CD14-positive monocyte (primary cell): ENCODE measurements around the gene MAK. TPM values are rescaled to one million over a fixed set of nuclear protein-coding genes. Genes with fewer than 3 reads are reported as not detected.

Experiments used
- DNase-seq, 3 donors: peaks; one replicate each; pipeline ENCODE4 v3.0.0-alpha.2; 2011 to 2022
- H2AFZ ChIP-seq: 2 replicates; pipeline ENCODE4 v1.6.0; 2012; ENCODE audit warnings: mild to moderate bottlenecking, low read depth, low read length, inconsistent platforms; ENCODE audit not compliant: insufficient read depth, poor library complexity, severe bottlenecking
- H3K27ac ChIP-seq, 2 donors: 1 replicate in 1 of 2; 2 replicates in 1 of 2; pipeline ENCODE4 v1.5.1; 2012 to 2013; ENCODE audit warnings: low read length in 2 of 2, control low read depth in 1 of 2, inconsistent platforms in 1 of 2, low read depth in 1 of 2, mild to moderate bottlenecking in 1 of 2
- H3K27me3 ChIP-seq, 2 donors: one replicate each; pipeline versions ENCODE4 v1.6.0 to v1.6.1; 2011 to 2013; ENCODE audit warnings: low read length in 2 of 2; ENCODE audit not compliant: control insufficient read depth in 2 of 2, insufficient read depth in 2 of 2
- H3K36me3 ChIP-seq, 2 donors: replicated peaks in 1 of 2; 1 replicate in 1 of 2; 2 replicates in 1 of 2; pipeline versions ENCODE4 v1.5.1 to v1.6.1; 2012 to 2013; ENCODE audit warnings: low read length in 2 of 2, control low read depth in 1 of 2, inconsistent platforms in 1 of 2, mild to moderate bottlenecking in 1 of 2; ENCODE audit not compliant: insufficient read depth in 2 of 2, control insufficient read depth in 1 of 2
- H3K4me1 ChIP-seq, 2 donors: 1 replicate in 1 of 2; 2 replicates in 1 of 2; pipeline versions ENCODE4 v1.5.1 to v1.6.1; 2012 to 2013; ENCODE audit warnings: low read length in 2 of 2, control low read depth in 1 of 2, inconsistent platforms in 1 of 2, mild to moderate bottlenecking in 1 of 2, moderate library complexity in 1 of 2; ENCODE audit not compliant: insufficient read depth in 2 of 2, control insufficient read depth in 1 of 2
- H3K4me2 ChIP-seq: replicated peaks from 2 replicates; pipeline ENCODE3; 2012; ENCODE audit warnings: low read length, moderate library complexity, mild to moderate bottlenecking; ENCODE audit not compliant: poor library complexity, severe bottlenecking; ENCODE audit errors: extremely low read depth
- H3K4me3 ChIP-seq, 3 experiments: fragments of 200-600 bp in 1 of 3; sonication (generic) in 1 of 3; replicated peaks in 1 of 3; 1 replicate in 2 of 3; 2 replicates in 1 of 3; pipeline ENCODE4 v1.5.1; 2011 to 2013; ENCODE audit warnings: low read length in 3 of 3, mild to moderate bottlenecking in 3 of 3, control low read depth in 2 of 3, low read depth in 2 of 3, inconsistent platforms in 1 of 3, moderate library complexity in 1 of 3
- H3K79me2 ChIP-seq: 2 replicates; pipeline ENCODE4 v1.6.0; 2012; ENCODE audit warnings: mild to moderate bottlenecking, control low read depth, inconsistent platforms, low read length, moderate library complexity; ENCODE audit not compliant: insufficient read depth
- H3K9ac ChIP-seq: 2 replicates; pipeline ENCODE4 v1.6.0; 2017; ENCODE audit warnings: low read length, mild to moderate bottlenecking; ENCODE audit not compliant: insufficient read depth, poor library complexity, severe bottlenecking
- H3K9me3 ChIP-seq, 2 donors: replicated peaks in 1 of 2; 1 replicate in 1 of 2; 2 replicates in 1 of 2; pipeline versions ENCODE4 v1.5.1 to v1.6.1; 2012 to 2013; ENCODE audit warnings: low read length in 2 of 2, control low read depth in 1 of 2; ENCODE audit not compliant: control insufficient read depth in 1 of 2, insufficient read depth in 1 of 2
- H4K20me1 ChIP-seq: 2 replicates; pipeline ENCODE4 v1.6.0; 2012; ENCODE audit warnings: mild to moderate bottlenecking, low read length, control low read depth, moderate library complexity; ENCODE audit not compliant: insufficient read depth
- H3K27ac Mint-ChIP-seq, 7 donors: one replicate each; pipeline ENCODE4 v1.8.0; 2020; ENCODE audit warnings: mild to moderate bottlenecking in 7 of 7, mixed read lengths in 7 of 7, moderate library complexity in 6 of 7, inconsistent platforms in 2 of 7
- H3K27me3 Mint-ChIP-seq, 3 donors: one replicate each; pipeline ENCODE4 v1.8.0; 2021 to 2022; ENCODE audit warnings: low read depth in 3 of 3, mild to moderate bottlenecking in 3 of 3, mixed read lengths in 3 of 3, moderate library complexity in 3 of 3, inconsistent platforms in 1 of 3
- H3K36me3 Mint-ChIP-seq, 2 donors: one replicate each; pipeline ENCODE4 v1.8.0; 2020; ENCODE audit warnings: mixed read lengths in 2 of 2, inconsistent platforms in 1 of 2, mild to moderate bottlenecking in 1 of 2
- H3K4me1 Mint-ChIP-seq: one replicate; pipeline ENCODE4 v1.8.0; 2020; ENCODE audit warnings: mild to moderate bottlenecking, mixed read lengths
- H3K4me3 Mint-ChIP-seq, 2 donors: one replicate each; pipeline ENCODE4 v1.8.0; 2020; ENCODE audit warnings: mild to moderate bottlenecking in 2 of 2, mixed read lengths in 2 of 2, moderate library complexity in 1 of 2
- H3K9me3 Mint-ChIP-seq, 7 donors: one replicate each; pipeline ENCODE4 v1.8.0; 2020 to 2022; ENCODE audit warnings: mixed read lengths in 7 of 7, mild to moderate bottlenecking in 6 of 7, moderate library complexity in 6 of 7, inconsistent platforms in 2 of 7
- WGBS: methylation state at CpG from one replicate; pipeline ENCODE4 v1.1.5; 2013; ENCODE audit warnings: missing lambda C conversion rate; ENCODE audit not compliant: insufficient coverage; 5-methylcytosine and 5-hydroxymethylcytosine counted together
- intact Hi-C, 2 donors: fragments of 100-400 bp; cut with micrococcal nuclease; formaldehyde crosslinking; loops; one replicate each; pipeline versions ENCODE4 v1.15.0 to v1.15.1; 2023
- polyA plus RNA-seq, 3 donors: library from polyadenylated mRNA; depleted of rRNA in 1 of 3; unstranded in 2 of 3; stranded (reverse) in 1 of 3; fragments of 300-500 nt in 2 of 3; fragments of >200 nt in 1 of 3; fragmentation: Illumina TruSeq in 2 of 3; gene quantifications; 1 replicate in 2 of 3; 2 replicates in 1 of 3; pipeline ENCODE4 v1.2.3, GENCODE V29; 2012 to 2021
- TF ChIP-seq, protein P1 (sequence below): fragments of 200-600 bp; IDR thresholded peaks from one replicate; pipeline ENCODE4 v1.8.0; 2022; ENCODE audit warnings: antibody characterized with exemption, mild to moderate bottlenecking

Gene MAK
- polyA plus RNA-seq, 3 donors, result 0.68 to 1.4 (median 0.76) TPM

GRCh38 chr6:10884245-10884972, 46.1 kb upstream of the MAK start:
- no peak for DNase-seq
- 15% methylated on average over 9 of the region's 24 CpGs for WGBS
- peaks cover 0 to 50% (median 26%) of the 10 kb centered on the region in 7 donors for H3K9me3 Mint-ChIP-seq
- TF ChIP-seq, protein P1, sequence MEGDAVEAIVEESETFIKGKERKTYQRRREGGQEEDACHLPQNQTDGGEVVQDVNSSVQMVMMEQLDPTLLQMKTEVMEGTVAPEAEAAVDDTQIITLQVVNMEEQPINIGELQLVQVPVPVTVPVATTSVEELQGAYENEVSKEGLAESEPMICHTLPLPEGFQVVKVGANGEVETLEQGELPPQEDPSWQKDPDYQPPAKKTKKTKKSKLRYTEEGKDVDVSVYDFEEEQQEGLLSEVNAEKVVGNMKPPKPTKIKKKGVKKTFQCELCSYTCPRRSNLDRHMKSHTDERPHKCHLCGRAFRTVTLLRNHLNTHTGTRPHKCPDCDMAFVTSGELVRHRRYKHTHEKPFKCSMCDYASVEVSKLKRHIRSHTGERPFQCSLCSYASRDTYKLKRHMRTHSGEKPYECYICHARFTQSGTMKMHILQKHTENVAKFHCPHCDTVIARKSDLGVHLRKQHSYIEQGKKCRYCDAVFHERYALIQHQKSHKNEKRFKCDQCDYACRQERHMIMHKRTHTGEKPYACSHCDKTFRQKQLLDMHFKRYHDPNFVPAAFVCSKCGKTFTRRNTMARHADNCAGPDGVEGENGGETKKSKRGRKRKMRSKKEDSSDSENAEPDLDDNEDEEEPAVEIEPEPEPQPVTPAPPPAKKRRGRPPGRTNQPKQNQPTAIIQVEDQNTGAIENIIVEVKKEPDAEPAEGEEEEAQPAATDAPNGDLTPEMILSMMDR, result no peak
- H3K4me3 Mint-ChIP-seq, result peak overlapping the region in 1 of 2 donors; percentile 84
- H2AFZ ChIP-seq, result no peak overlapping the region
- no peak overlapping the region for H3K27ac Mint-ChIP-seq
- peak overlapping the region in 1 of 3 experiments; percentile 32 for H3K4me3 ChIP-seq
- H4K20me1 ChIP-seq, result no peaks in the 10 kb centered on the region
- H3K36me3 Mint-ChIP-seq, result peaks cover 0 to 9% of the 10 kb centered on the region in 2 donors
- no peak overlapping the region for H3K27ac ChIP-seq
- H3K79me2 ChIP-seq, result no peaks in the 10 kb centered on the region
- H3K4me1 Mint-ChIP-seq, result peaks cover 47% of the 10 kb centered on the region
- H3K36me3 ChIP-seq, result no peaks in the 10 kb centered on the region
- no peak overlapping the region for H3K4me2 ChIP-seq
- intact Hi-C loops, result no loop called here
- H3K4me1 ChIP-seq, result peaks cover 45 to 51% of the 10 kb centered on the region in 2 donors
- peaks cover 69 to 84% of the 10 kb centered on the region in 2 donors for H3K27me3 ChIP-seq
- peaks cover 70 to 86% (median 78%) of the 10 kb centered on the region in 3 donors for H3K27me3 Mint-ChIP-seq
- H3K9ac ChIP-seq, result no peak overlapping the region
- H3K9me3 ChIP-seq, result peaks cover 0 to 14% of the 10 kb centered on the region in 2 donors

GRCh38 chr6:10883312-10884244, 45.2 kb upstream of the MAK start:
- Mint-ChIP-seq H3K4me1 (peaks cover 42% of the 10 kb centered on the region), H3K27ac (no peak overlapping the region), H3K27me3 (peaks cover 70 to 92% (median 80%) of the 10 kb centered on the region in 3 donors), H3K36me3 (peaks cover 0 to 9% of the 10 kb centered on the region in 2 donors), H3K9me3 (peaks cover 0 to 50% (median 26%) of the 10 kb centered on the region in 7 donors), H3K4me3 (peak overlapping the region in 1 of 2 donors; percentile 84)
- H3K27ac ChIP-seq, result no peak overlapping the region
- H3K36me3 ChIP-seq, result no peaks in the 10 kb centered on the region
- H3K4me2 ChIP-seq, result peak overlapping the region; percentile 30
- TF ChIP-seq, protein P1, result no peak
- 7% methylated on average over 27 of the region's 51 CpGs for WGBS
- H4K20me1 ChIP-seq, result no peaks in the 10 kb centered on the region
- no peaks in the 10 kb centered on the region for H3K79me2 ChIP-seq
- peaks cover 37 to 46% of the 10 kb centered on the region in 2 donors for H3K4me1 ChIP-seq
- H3K4me3 ChIP-seq, result peak overlapping the region in 1 of 3 experiments; percentile 32
- intact Hi-C loops, result no loop called here
- H3K9me3 ChIP-seq, result peaks cover 0 to 14% of the 10 kb centered on the region in 2 donors
- H2AFZ ChIP-seq, result no peak overlapping the region
- H3K9ac ChIP-seq, result no peak overlapping the region
- DNase-seq, result no peak
- peaks cover 72 to 87% of the 10 kb centered on the region in 2 donors for H3K27me3 ChIP-seq
